HepG2 (cell line): ENCODE data around the gene HIVEP2. TPM values are rescaled to one million over a fixed set of nuclear protein-coding genes. Genes with fewer than 3 reads are reported as not detected.

ENCODE experiments used
- BORCS8-MEF2B ChIP-seq: sonication (generic); formaldehyde crosslinking; IDR thresholded peaks from 2 replicates; pipeline ENCODE4 v1.8.0; 2022; ENCODE audit warnings: mild to moderate bottlenecking, missing genetic modification reagents
- GZF1 ChIP-seq: sonication (generic); formaldehyde crosslinking; IDR thresholded peaks from 2 replicates; pipeline ENCODE4 v1.5.1; 2020; ENCODE audit warnings: mild to moderate bottlenecking, missing genetic modification reagents
- MATR3 ChIP-seq: sonication (generic); formaldehyde crosslinking; IDR thresholded peaks from 2 replicates; pipeline ENCODE4 v1.4.0; 2020; ENCODE audit warnings: missing genetic modification reagents
- NFIB ChIP-seq: sonication (generic); formaldehyde crosslinking; IDR thresholded peaks from 2 replicates; pipeline ENCODE4 v1.9.0; 2021; ENCODE audit warnings: missing genetic modification reagents, mild to moderate bottlenecking, borderline replicate concordance
- RNF2 ChIP-seq: fragments of 450-650 bp; conservative IDR thresholded peaks from 2 replicates; pipeline ENCODE4 v1.6.1; 2016; ENCODE audit warnings: low read depth
- SETDB1 ChIP-seq: sonication (generic); formaldehyde crosslinking; IDR thresholded peaks from 2 replicates; pipeline ENCODE4 v1.5.1; 2020; ENCODE audit warnings: missing genetic modification reagents, mild to moderate bottlenecking, borderline replicate concordance
- SIX4 ChIP-seq: sonication (generic); formaldehyde crosslinking; IDR thresholded peaks from 2 replicates; pipeline ENCODE4 v1.4.0; 2020; ENCODE audit warnings: missing genetic modification reagents
- SRF ChIP-seq: IDR thresholded peaks from 2 replicates; pipeline ENCODE4 v1.6.1; 2011; ENCODE audit warnings: mild to moderate bottlenecking, low read depth, low read length, moderate library complexity
- SUZ12 ChIP-seq: fragments of 150-350 bp; IDR thresholded peaks from 2 replicates; pipeline ENCODE4 v1.6.1; 2014; ENCODE audit warnings: low read depth, low read length
- TEF ChIP-seq: sonication (generic); formaldehyde crosslinking; IDR thresholded peaks from 2 replicates; pipeline ENCODE4 v1.5.0; 2020; ENCODE audit warnings: missing genetic modification reagents
- ZBTB25 ChIP-seq: IDR thresholded peaks from 2 replicates; pipeline ENCODE4 v1.6.1; 2018; ENCODE audit warnings: missing genetic modification reagents
- ZNF124 ChIP-seq: sonication (generic); formaldehyde crosslinking; IDR thresholded peaks from 2 replicates; pipeline ENCODE4 v1.4.0; 2020; ENCODE audit warnings: missing genetic modification reagents
- ZNF607 ChIP-seq: sonication (generic); formaldehyde crosslinking; IDR thresholded peaks from 2 replicates; pipeline ENCODE4 v1.5.1; 2020; ENCODE audit warnings: missing genetic modification reagents, mild to moderate bottlenecking, borderline replicate concordance
- ZNF788 ChIP-seq: sonication (generic); formaldehyde crosslinking; IDR thresholded peaks from 2 replicates; pipeline ENCODE4 v1.5.0; 2020; ENCODE audit warnings: mild to moderate bottlenecking, missing genetic modification reagents, borderline replicate concordance
- ZSCAN9 ChIP-seq: IDR thresholded peaks from 2 replicates; pipeline ENCODE4 v1.6.1; 2016; ENCODE audit warnings: borderline replicate concordance
- polyA plus RNA-seq, 8 experiments: library from polyadenylated mRNA; depleted of rRNA in 3 of 8; stranded (reverse) in 7 of 8; unstranded in 1 of 8; fragments of >200 nt; fragmentation: Illumina TruSeq in 4 of 8; extraction: Trizol in 4 of 8; gene quantifications; 2 replicates each; pipeline versions ENCODE4 v1.2.1 to v1.2.3, GENCODE V29; 2011 to 2016; ENCODE audit warnings: low read depth in 4 of 8, missing spikeins in 1 of 8, mixed read lengths in 1 of 8; ENCODE audit not compliant: insufficient read depth in 1 of 8
- total RNA-seq, 5 experiments: library from RNA; depleted of rRNA; stranded (reverse); fragments of >200 nt; fragmentation: Illumina TruSeq; extraction: Trizol; gene quantifications; 2 replicates each; pipeline ENCODE4 v1.2.3, GENCODE V29; 2016; ENCODE audit warnings: low read depth in 1 of 5
- TF ChIP-seq, protein P1 (sequence below): sonication (generic); formaldehyde crosslinking; IDR thresholded peaks from 2 replicates; pipeline ENCODE4 v1.4.0; 2020; ENCODE audit warnings: missing genetic modification reagents, borderline replicate concordance
- TF ChIP-seq, protein P2 (sequence below): sonication (generic); formaldehyde crosslinking; IDR thresholded peaks from 2 replicates; pipeline ENCODE4 v1.8.0; 2022; ENCODE audit warnings: mild to moderate bottlenecking, missing genetic modification reagents
- TF ChIP-seq, protein P3 (sequence below): sonication (generic); formaldehyde crosslinking; IDR thresholded peaks from 2 replicates; pipeline ENCODE4 v1.4.0; 2020; ENCODE audit warnings: missing genetic modification reagents

The HIVEP2 gene
- total and polyA plus RNA-seq, 2 of the 13 experiments (the other 11 are each of a cell fraction or from before 2014, with no cell fraction given), result 3.4 to 12.9 TPM

DNA sequence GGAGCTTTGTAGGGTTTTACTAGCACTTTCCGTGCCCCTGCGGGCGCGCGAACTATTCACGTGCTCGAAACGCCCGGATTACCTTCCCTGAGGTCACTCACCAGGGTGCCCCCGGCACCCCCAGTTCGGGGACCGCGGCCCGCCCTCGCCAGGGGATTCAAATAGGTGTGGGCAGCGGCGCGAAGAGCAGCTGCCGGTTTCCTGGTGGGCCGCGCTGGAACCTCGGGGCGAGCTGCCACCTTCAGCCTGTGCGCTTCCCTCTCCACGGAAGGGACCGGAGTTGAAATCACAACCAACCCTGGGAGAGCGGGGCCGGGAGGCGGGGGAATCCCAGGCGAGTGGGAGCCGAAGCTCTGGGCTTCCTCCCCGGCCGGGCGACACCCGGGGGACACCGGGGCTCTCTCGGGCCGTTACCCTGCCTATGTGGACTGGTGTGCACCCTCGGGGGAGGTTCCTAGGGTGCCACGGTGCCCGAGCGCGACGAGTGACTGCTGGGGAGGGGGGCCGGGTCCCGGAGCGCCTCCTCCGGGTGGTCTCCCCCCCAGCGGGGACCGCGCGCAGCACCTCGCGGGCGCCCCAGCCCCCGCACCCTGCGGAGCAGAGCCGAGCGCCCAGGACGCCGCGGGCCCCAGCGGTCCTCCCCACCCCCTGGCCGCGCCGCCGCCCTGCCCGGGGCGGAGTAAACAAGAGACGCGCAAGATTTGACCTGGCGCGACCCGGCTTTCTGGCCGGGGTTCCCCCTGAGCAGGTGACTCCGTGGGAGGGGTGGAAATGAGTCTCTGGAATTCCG, 2.1 kb upstream of the HIVEP2 start (continued):
- TF ChIP-seq, protein P1, sequence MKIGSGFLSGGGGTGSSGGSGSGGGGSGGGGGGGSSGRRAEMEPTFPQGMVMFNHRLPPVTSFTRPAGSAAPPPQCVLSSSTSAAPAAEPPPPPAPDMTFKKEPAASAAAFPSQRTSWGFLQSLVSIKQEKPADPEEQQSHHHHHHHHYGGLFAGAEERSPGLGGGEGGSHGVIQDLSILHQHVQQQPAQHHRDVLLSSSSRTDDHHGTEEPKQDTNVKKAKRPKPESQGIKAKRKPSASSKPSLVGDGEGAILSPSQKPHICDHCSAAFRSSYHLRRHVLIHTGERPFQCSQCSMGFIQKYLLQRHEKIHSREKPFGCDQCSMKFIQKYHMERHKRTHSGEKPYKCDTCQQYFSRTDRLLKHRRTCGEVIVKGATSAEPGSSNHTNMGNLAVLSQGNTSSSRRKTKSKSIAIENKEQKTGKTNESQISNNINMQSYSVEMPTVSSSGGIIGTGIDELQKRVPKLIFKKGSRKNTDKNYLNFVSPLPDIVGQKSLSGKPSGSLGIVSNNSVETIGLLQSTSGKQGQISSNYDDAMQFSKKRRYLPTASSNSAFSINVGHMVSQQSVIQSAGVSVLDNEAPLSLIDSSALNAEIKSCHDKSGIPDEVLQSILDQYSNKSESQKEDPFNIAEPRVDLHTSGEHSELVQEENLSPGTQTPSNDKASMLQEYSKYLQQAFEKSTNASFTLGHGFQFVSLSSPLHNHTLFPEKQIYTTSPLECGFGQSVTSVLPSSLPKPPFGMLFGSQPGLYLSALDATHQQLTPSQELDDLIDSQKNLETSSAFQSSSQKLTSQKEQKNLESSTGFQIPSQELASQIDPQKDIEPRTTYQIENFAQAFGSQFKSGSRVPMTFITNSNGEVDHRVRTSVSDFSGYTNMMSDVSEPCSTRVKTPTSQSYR (CRISPR knock-in tag), result peak; percentile 75; the same call in 1 of the 2 replicates
- TF ChIP-seq TEF, result peak; percentile 58; the same call in 1 of the 2 replicates
- no peak for TF ChIP-seq NFIB (CRISPR knock-in tag)
- 0 out of 2 replicates have a peak, but pooled peaks have one; percentile 77 for TF ChIP-seq SETDB1 (CRISPR knock-in tag)
- no peak for TF ChIP-seq SRF
- TF ChIP-seq GZF1, result no peak
- no peak for TF ChIP-seq MATR3
- no peak for TF ChIP-seq ZNF788 (CRISPR knock-in tag)
- 0 out of 2 replicates have a peak, but pooled peaks have one; percentile 12 for TF ChIP-seq ZBTB25
- TF ChIP-seq, protein P2, sequence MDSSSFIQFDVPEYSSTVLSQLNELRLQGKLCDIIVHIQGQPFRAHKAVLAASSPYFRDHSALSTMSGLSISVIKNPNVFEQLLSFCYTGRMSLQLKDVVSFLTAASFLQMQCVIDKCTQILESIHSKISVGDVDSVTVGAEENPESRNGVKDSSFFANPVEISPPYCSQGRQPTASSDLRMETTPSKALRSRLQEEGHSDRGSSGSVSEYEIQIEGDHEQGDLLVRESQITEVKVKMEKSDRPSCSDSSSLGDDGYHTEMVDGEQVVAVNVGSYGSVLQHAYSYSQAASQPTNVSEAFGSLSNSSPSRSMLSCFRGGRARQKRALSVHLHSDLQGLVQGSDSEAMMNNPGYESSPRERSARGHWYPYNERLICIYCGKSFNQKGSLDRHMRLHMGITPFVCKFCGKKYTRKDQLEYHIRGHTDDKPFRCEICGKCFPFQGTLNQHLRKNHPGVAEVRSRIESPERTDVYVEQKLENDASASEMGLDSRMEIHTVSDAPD (CRISPR knock-in tag), result no peak
- TF ChIP-seq ZSCAN9, result peak; percentile 16
- TF ChIP-seq SUZ12, result no peak
- no peak for TF ChIP-seq ZNF607 (CRISPR knock-in tag)
- TF ChIP-seq, protein P3, sequence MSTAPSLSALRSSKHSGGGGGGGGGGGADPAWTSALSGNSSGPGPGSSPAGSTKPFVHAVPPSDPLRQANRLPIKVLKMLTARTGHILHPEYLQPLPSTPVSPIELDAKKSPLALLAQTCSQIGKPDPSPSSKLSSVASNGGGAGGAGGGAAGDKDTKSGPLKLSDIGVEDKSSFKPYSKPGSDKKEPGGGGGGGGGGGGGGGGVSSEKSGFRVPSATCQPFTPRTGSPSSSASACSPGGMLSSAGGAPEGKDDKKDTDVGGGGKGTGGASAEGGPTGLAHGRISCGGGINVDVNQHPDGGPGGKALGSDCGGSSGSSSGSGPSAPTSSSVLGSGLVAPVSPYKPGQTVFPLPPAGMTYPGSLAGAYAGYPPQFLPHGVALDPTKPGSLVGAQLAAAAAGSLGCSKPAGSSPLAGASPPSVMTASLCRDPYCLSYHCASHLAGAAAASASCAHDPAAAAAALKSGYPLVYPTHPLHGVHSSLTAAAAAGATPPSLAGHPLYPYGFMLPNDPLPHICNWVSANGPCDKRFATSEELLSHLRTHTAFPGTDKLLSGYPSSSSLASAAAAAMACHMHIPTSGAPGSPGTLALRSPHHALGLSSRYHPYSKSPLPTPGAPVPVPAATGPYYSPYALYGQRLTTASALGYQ (CRISPR knock-in tag), result peak; percentile 78; the same call in 1 of the 2 replicates
- TF ChIP-seq SIX4 (CRISPR knock-in tag), result no peak
- TF ChIP-seq RNF2, result no peak; the same call in 1 of the 2 replicates
- TF ChIP-seq ZNF124 (CRISPR knock-in tag), result no peak
- TF ChIP-seq BORCS8-MEF2B (CRISPR knock-in tag), result no peak; the same call in none of the 2 replicates
